ENCODE measurements around the gene ZNF385C.

The ZNF385C gene

GRCh38 chr17:42124256-42124655 lies 26.0 kb upstream of the ZNF385C start:
- DNase-seq: no peak

GRCh38 chr17:42122371-42123303 lies 24.4 kb upstream of the ZNF385C start, which contains the start of gene HSPB9:
TSS of gene HSPB9 (plus strand) at chr17:42122804. CDS start at chr17:42122851, 47 bp downstream.
- DNase-seq: peak; percentile 94

GRCh38 chr17:42120770-42121769 lies 22.8 kb upstream of the ZNF385C start, which contains the start of gene KAT2A:
TSS of gene KAT2A (minus strand) at chr17:42121367. CDS start at chr17:42121304, 63 bp downstream.
- DNase-seq: peak; percentile 93

GRCh38 chr17:42120161-42120769 lies 22.0 kb upstream of the ZNF385C start:
- no peak for DNase-seq

GRCh38 chr17:42119301-42119700 lies 21.0 kb upstream of the ZNF385C start:
- no peak for DNase-seq

GRCh38 chr17:42118545-42118944 lies 20.3 kb upstream of the ZNF385C start:
- DNase-seq: peak; percentile 59

- no peak for DNase-seq
Observed at GRCh38 chr17:42118126-42118510, 19.8 kb upstream of the ZNF385C start.

GRCh38 chr17:42117397-42118125 lies 19.3 kb upstream of the ZNF385C start:
- DNase-seq: no peak

- peak; percentile 93 for DNase-seq
Observed at GRCh38 chr17:42116705-42117396, 18.6 kb upstream of the ZNF385C start.

GRCh38 chr17:42114118-42114517 lies 15.8 kb upstream of the ZNF385C start:
- no peak for DNase-seq

- no peak for DNase-seq
Observed at GRCh38 chr17:42113293-42114069, 15.2 kb upstream of the ZNF385C start.

- DNase-seq: no peak
Observed at GRCh38 chr17:42112552-42113176, 14.4 kb upstream of the ZNF385C start, which contains the start of gene DHX58. TSS of gene DHX58 (minus strand) at chr17:42112714. CDS start at chr17:42111892, 822 bp downstream.

GRCh38 chr17:42111871-42112551 lies 13.7 kb upstream of the ZNF385C start:
- no peak for DNase-seq

GRCh38 chr17:42111265-42111636 lies 13.0 kb upstream of the ZNF385C start:
- no peak for DNase-seq

- no peak for DNase-seq
Observed at GRCh38 chr17:42110301-42111264, 12.3 kb upstream of the ZNF385C start.

GRCh38 chr17:42109086-42109485 lies 10.8 kb upstream of the ZNF385C start:
- no peak for DNase-seq

GRCh38 chr17:42107597-42108576 lies 9.6 kb upstream of the ZNF385C start:
- DNase-seq: peak; percentile 98

Measured in NCI-H82 (cell line).